Activated naive CD8-positive, alpha-beta T cell treated with anti-CD3 and anti-CD28 coated beads, Interleukin-2, amount 50 U/mL, for 24 hours (primary cell): ENCODE measurements around the gene METTL27.
"Not testable (repeated sequence)": the region's sequence is repeated elsewhere in the genome, so short reads cannot be mapped to it uniquely, and the experiment has no call there.

ENCODE experiments used
- ATAC-seq: fragments of 150-1000 bp; cut with Tn5 transposase; one replicate; pipeline ENCODE4 v1.10.0; 2021
- DNase-seq: peaks from one replicate; pipeline ENCODE4 v3.0.0; 2021
- H3K27ac Mint-ChIP-seq: one replicate; pipeline ENCODE4 v1.8.0; 2021; ENCODE audit warnings: mild to moderate bottlenecking, mixed read lengths
- H3K27me3 Mint-ChIP-seq: one replicate; pipeline ENCODE4 v1.8.0; 2021; ENCODE audit warnings: mixed read lengths
- H3K36me3 Mint-ChIP-seq: one replicate; pipeline ENCODE4 v1.8.0; 2021; ENCODE audit warnings: low read depth, mixed read lengths
- H3K4me1 Mint-ChIP-seq: one replicate; pipeline ENCODE4 v1.8.0; 2021; ENCODE audit warnings: mixed read lengths
- H3K4me3 Mint-ChIP-seq: one replicate; pipeline ENCODE4 v1.8.0; 2021; ENCODE audit warnings: mild to moderate bottlenecking, moderate library complexity, mixed read lengths
- H3K9me3 Mint-ChIP-seq: one replicate; pipeline ENCODE4 v1.8.0; 2021; ENCODE audit warnings: mixed read lengths

The METTL27 gene

GRCh38 chr7:73842067-73842976 is at the start of gene METTL27:
Gene METTL27, minus strand, starts transcription at chr7:73842516. Its CDS starts 376 bp downstream, at chr7:73842140.
- H3K27me3 Mint-ChIP-seq = no peaks in the 10 kb centered on the region
- peak within 1 kb of the TSS; percentile 39 for H3K27ac Mint-ChIP-seq
- peak; percentile 90 for DNase-seq
- H3K4me3 Mint-ChIP-seq = peak within 1 kb of the TSS; percentile 73
- ATAC-seq = peak; percentile 93
- H3K36me3 Mint-ChIP-seq = no peaks in the 10 kb centered on the region
- H3K9me3 Mint-ChIP-seq = no peaks in the 10 kb centered on the region
- H3K4me1 Mint-ChIP-seq = peaks cover 12% of the 10 kb centered on the region

DNA sequence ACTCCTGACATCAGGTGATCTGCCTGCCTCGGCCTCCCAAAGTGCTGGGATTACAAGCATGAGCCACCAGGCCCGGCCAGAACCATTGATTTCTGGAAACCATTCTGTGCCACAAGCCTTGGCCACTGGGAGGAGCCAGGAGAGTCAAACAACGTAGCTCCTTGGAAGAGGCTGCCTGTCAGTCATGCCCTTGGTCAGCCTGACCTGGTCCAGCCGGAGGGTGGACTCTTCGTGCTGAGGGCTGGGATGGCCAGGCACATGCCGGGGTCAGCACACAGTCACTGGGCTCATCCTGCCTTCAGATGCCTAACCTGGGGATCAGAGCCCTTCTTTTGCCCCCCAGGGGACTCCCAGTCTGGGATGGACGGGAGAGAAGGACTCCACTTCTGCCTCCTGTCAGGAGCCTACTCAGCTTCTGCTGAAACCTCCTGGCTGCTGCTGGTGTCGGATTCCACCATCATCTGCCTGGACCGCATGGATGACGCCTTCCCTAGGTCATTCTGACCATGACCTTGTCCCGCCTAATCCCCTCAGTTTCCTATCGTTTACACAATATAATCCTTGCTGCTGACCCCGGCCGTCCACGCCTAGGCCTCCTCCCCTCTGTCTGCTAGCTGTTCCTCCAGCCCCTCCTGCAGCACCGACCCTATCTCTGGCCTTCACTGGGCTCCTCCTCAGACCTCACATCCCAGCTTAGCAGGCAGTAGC is 49.0 kb upstream of the METTL27 start:
- Mint-ChIP-seq H3K9me3 (peaks cover 7% of the 10 kb centered on the region), H3K27ac (no peak overlapping the region), H3K4me1 (peaks cover 17% of the 10 kb centered on the region), H3K4me3 (no peak overlapping the region), H3K36me3 (peaks cover 5% of the 10 kb centered on the region), H3K27me3 (peaks cover 19% of the 10 kb centered on the region)
- DNase-seq = no peak
- no peak for ATAC-seq

DNA sequence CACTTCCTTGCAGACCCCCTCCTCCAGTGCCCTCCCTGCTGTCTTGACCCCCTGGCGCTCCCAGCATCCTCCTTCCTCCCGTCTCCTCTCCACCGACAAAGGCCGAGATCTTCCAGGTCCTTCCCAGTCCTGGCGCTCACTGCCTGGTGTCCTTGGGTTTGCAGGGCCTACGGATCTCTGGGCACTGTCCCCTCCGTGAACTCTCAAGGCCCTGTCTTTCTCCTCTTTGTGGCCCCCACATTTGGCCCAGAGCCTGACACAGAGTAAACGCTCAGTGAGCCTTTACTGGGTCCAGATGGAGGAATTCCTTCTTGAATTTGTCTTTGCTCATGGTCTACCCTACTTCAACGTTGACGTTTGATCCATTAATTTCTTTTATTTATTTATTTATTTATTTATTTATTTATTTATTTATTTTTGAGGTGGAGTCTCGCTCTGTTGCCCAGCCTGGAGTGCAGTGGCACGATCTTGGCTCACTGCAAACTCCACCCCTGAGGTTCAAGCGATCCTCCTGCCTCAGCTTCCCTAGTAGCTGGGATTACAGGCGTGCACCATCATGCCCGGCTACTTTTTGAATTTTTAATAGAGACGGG is 48.3 kb upstream of the METTL27 start:
- Mint-ChIP-seq H3K4me1 (peaks cover 17% of the 10 kb centered on the region), H3K9me3 (peaks cover 3% of the 10 kb centered on the region), H3K27me3 (peaks cover 22% of the 10 kb centered on the region), H3K4me3 (no peak overlapping the region), H3K27ac (peak overlapping the region; percentile 16), H3K36me3 (peaks cover 2% of the 10 kb centered on the region)
- no peak for DNase-seq
- ATAC-seq = no peak

GRCh38 chr7:73888959-73889358 is 46.6 kb upstream of the METTL27 start:
- Mint-ChIP-seq H3K9me3 (no peaks in the 10 kb centered on the region), H3K36me3 (no peaks in the 10 kb centered on the region)

GRCh38 chr7:73887762-73888161 is 45.4 kb upstream of the METTL27 start:
- no peak for DNase-seq
- H3K27ac Mint-ChIP-seq = no peak overlapping the region
- ATAC-seq = no peak
- H3K4me1 Mint-ChIP-seq = peaks cover 17% of the 10 kb centered on the region
- H3K4me3 Mint-ChIP-seq = no peak overlapping the region
- H3K36me3 Mint-ChIP-seq = no peaks in the 10 kb centered on the region
- no peaks in the 10 kb centered on the region for H3K9me3 Mint-ChIP-seq
- peaks cover 22% of the 10 kb centered on the region for H3K27me3 Mint-ChIP-seq

More at GRCh38 chr7:73888959-73889358, 46.6 kb upstream of the METTL27 start:
- H3K4me1 Mint-ChIP-seq = peaks cover 17% of the 10 kb centered on the region
- ATAC-seq = no peak
- H3K27me3 Mint-ChIP-seq = peaks cover 22% of the 10 kb centered on the region
- no peak overlapping the region for H3K27ac Mint-ChIP-seq
- no peak overlapping the region for H3K4me3 Mint-ChIP-seq
- DNase-seq = no peak

- Mint-ChIP-seq H3K36me3 (no peaks in the 10 kb centered on the region), H3K27me3 (peaks cover 17% of the 10 kb centered on the region), H3K4me1 (peaks cover 17% of the 10 kb centered on the region), H3K27ac (no peak overlapping the region), H3K4me3 (no peak overlapping the region), H3K9me3 (no peaks in the 10 kb centered on the region)
- ATAC-seq (no peak), DNase-seq (no peak)
Measured at GRCh38 chr7:73885975-73886798, 43.9 kb upstream of the METTL27 start.

- no peaks in the 10 kb centered on the region for H3K9me3 Mint-ChIP-seq
- peaks cover 17% of the 10 kb centered on the region for H3K27me3 Mint-ChIP-seq
- H3K36me3 Mint-ChIP-seq = no peaks in the 10 kb centered on the region
- H3K4me3 Mint-ChIP-seq = no peak overlapping the region
- ATAC-seq (no peak), DNase-seq (no peak)
- H3K27ac Mint-ChIP-seq = no peak overlapping the region
- peaks cover 15% of the 10 kb centered on the region for H3K4me1 Mint-ChIP-seq
Measured at GRCh38 chr7:73885433-73885974, 43.2 kb upstream of the METTL27 start.

DNA sequence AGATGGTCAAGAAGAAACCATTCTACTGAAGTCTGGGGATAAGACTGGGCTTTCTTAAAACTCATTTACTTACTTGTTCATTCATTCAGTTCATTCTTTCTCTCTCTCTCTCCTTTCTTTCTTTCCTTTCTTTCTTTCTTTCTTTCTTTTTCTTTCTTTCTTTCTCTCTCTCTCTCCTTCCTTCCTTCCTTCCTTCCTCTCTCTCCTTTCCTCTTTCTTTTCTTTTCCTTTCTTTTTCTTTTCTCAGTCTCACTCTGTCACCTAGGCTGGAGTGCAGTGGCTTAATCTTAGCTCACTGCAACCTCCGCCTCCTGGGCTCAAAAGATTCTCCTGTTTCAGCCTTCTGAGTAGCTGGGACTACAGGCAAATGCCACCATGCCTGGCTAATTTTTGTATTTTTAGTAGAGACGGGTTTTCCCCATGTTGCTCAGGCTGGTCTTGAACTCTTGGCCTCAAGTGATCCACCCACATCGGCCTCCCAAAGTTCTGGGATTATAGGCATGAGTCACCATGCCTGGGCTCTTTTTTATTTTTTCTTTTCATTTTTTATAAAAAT is 42.6 kb upstream of the METTL27 start:
- not testable (repeated sequence) for ATAC-seq
- peaks cover 17% of the 10 kb centered on the region for H3K27me3 Mint-ChIP-seq

DNA sequence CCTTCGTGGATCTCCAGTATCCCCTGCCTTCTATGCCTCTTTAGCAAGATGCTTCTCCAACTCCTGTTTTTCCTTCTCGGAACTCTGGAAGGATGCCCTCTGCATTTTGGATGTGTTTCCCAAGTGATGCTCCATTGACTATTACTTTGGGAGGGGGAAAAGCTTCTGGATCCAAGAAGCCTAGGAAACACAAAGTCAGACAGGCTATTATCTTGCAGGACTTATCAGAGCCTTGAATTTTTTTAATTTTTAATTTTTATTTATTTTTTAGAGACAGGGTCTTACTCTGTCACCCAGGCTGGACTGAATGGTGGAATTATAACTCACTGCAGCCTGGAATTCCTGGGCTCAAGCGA is 39.7 kb upstream of the METTL27 start:
- ATAC-seq (no peak), DNase-seq (no peak)
- no peaks in the 10 kb centered on the region for H3K4me1 Mint-ChIP-seq
- H3K36me3 Mint-ChIP-seq = no peaks in the 10 kb centered on the region
- H3K9me3 Mint-ChIP-seq = no peaks in the 10 kb centered on the region
- no peak overlapping the region for H3K27ac Mint-ChIP-seq
- H3K27me3 Mint-ChIP-seq = peaks cover 6% of the 10 kb centered on the region
- H3K4me3 Mint-ChIP-seq = no peak overlapping the region

More for the DNA sequence above, 42.6 kb upstream of the METTL27 start:
- not testable (repeated sequence) for H3K4me3 Mint-ChIP-seq, H3K36me3 Mint-ChIP-seq, H3K27ac Mint-ChIP-seq, DNase-seq, H3K4me1 Mint-ChIP-seq, H3K9me3 Mint-ChIP-seq

GRCh38 chr7:73881352-73882046 is 39.2 kb upstream of the METTL27 start:
- Mint-ChIP-seq H3K36me3 (no peaks in the 10 kb centered on the region), H3K4me3 (no peak overlapping the region)

GRCh38 chr7:73880755-73881328 is 38.5 kb upstream of the METTL27 start:
- H3K9me3 Mint-ChIP-seq = no peaks in the 10 kb centered on the region
- no peak overlapping the region for H3K27ac Mint-ChIP-seq
- H3K27me3 Mint-ChIP-seq = peaks cover 2% of the 10 kb centered on the region
- no peak overlapping the region for H3K4me3 Mint-ChIP-seq
- ATAC-seq (no peak), DNase-seq (no peak)
- H3K4me1 Mint-ChIP-seq = no peaks in the 10 kb centered on the region
- H3K36me3 Mint-ChIP-seq = no peaks in the 10 kb centered on the region

More at GRCh38 chr7:73881352-73882046, 39.2 kb upstream of the METTL27 start:
- no peak for ATAC-seq
- Mint-ChIP-seq H3K27ac (no peak overlapping the region), H3K9me3 (no peaks in the 10 kb centered on the region), H3K27me3 (peaks cover 5% of the 10 kb centered on the region), H3K4me1 (no peaks in the 10 kb centered on the region)
- DNase-seq = no peak

DNA sequence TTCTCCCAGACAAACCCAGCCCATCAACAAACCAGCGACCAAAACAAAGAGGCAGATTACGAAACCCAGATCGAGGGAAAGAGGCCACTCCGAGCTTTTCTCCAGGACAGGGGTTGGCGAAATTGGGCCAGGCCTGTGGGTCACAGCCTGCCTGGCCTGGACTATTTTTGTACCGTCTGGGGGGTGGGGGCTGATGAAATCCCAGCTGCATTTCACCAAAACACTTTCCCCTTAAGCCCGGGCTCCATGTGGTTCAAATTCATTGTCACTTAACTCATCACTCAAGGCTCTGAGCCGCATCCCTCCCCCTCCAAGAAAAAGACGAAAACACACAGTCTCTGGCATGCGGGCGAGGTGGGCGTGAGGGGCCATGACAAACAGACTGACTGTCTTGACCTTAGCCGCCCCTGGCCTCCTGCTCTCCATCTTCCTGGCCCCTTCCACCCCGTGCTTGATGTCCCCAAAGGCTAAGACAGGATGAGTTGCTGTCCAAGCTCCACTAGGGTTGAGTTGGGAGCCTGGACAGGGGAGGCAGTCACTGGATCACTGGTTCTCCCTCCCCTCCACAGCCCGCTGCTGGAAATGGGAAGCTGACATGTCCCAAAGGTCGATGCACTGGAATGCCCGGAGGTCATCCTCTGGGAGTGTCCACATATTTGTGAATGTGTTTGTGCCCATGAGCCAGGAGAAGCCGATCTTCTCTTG is 37.8 kb upstream of the METTL27 start:
- no peak for ATAC-seq
- no peaks in the 10 kb centered on the region for H3K4me1 Mint-ChIP-seq
- DNase-seq = no peak
- peaks cover 2% of the 10 kb centered on the region for H3K27me3 Mint-ChIP-seq
- H3K36me3 Mint-ChIP-seq = no peaks in the 10 kb centered on the region
- H3K9me3 Mint-ChIP-seq = no peaks in the 10 kb centered on the region
- H3K27ac Mint-ChIP-seq = no peak overlapping the region
- no peak overlapping the region for H3K4me3 Mint-ChIP-seq
